CD14-positive monocyte (primary cell): Measurements from ENCODE around the gene WFS1. TPM values are rescaled to one million over a fixed set of nuclear protein-coding genes. Genes with fewer than 3 reads are reported as not detected.

Experiments used
- DNase-seq, 3 donors: peaks; one replicate each; pipeline ENCODE4 v3.0.0-alpha.2; 2011 to 2022
- H2AFZ ChIP-seq: 2 replicates; pipeline ENCODE4 v1.6.0; 2012; ENCODE audit warnings: mild to moderate bottlenecking, low read depth, low read length, inconsistent platforms; ENCODE audit not compliant: insufficient read depth, poor library complexity, severe bottlenecking
- H3K27ac ChIP-seq, 2 donors: 1 replicate in 1 of 2; 2 replicates in 1 of 2; pipeline ENCODE4 v1.5.1; 2012 to 2013; ENCODE audit warnings: low read length in 2 of 2, control low read depth in 1 of 2, inconsistent platforms in 1 of 2, low read depth in 1 of 2, mild to moderate bottlenecking in 1 of 2
- H3K27me3 ChIP-seq, 2 donors: one replicate each; pipeline versions ENCODE4 v1.6.0 to v1.6.1; 2011 to 2013; ENCODE audit warnings: low read length in 2 of 2; ENCODE audit not compliant: control insufficient read depth in 2 of 2, insufficient read depth in 2 of 2
- H3K36me3 ChIP-seq, 2 donors: replicated peaks in 1 of 2; 1 replicate in 1 of 2; 2 replicates in 1 of 2; pipeline versions ENCODE4 v1.5.1 to v1.6.1; 2012 to 2013; ENCODE audit warnings: low read length in 2 of 2, control low read depth in 1 of 2, inconsistent platforms in 1 of 2, mild to moderate bottlenecking in 1 of 2; ENCODE audit not compliant: insufficient read depth in 2 of 2, control insufficient read depth in 1 of 2
- H3K4me1 ChIP-seq, 2 donors: 1 replicate in 1 of 2; 2 replicates in 1 of 2; pipeline versions ENCODE4 v1.5.1 to v1.6.1; 2012 to 2013; ENCODE audit warnings: low read length in 2 of 2, control low read depth in 1 of 2, inconsistent platforms in 1 of 2, mild to moderate bottlenecking in 1 of 2, moderate library complexity in 1 of 2; ENCODE audit not compliant: insufficient read depth in 2 of 2, control insufficient read depth in 1 of 2
- H3K4me2 ChIP-seq: replicated peaks from 2 replicates; pipeline ENCODE3; 2012; ENCODE audit warnings: low read length, moderate library complexity, mild to moderate bottlenecking; ENCODE audit not compliant: poor library complexity, severe bottlenecking; ENCODE audit errors: extremely low read depth
- H3K4me3 ChIP-seq, 3 experiments: fragments of 200-600 bp in 1 of 3; sonication (generic) in 1 of 3; replicated peaks in 1 of 3; 1 replicate in 2 of 3; 2 replicates in 1 of 3; pipeline ENCODE4 v1.5.1; 2011 to 2013; ENCODE audit warnings: low read length in 3 of 3, mild to moderate bottlenecking in 3 of 3, control low read depth in 2 of 3, low read depth in 2 of 3, inconsistent platforms in 1 of 3, moderate library complexity in 1 of 3
- H3K79me2 ChIP-seq: 2 replicates; pipeline ENCODE4 v1.6.0; 2012; ENCODE audit warnings: mild to moderate bottlenecking, control low read depth, inconsistent platforms, low read length, moderate library complexity; ENCODE audit not compliant: insufficient read depth
- H3K9ac ChIP-seq: 2 replicates; pipeline ENCODE4 v1.6.0; 2017; ENCODE audit warnings: low read length, mild to moderate bottlenecking; ENCODE audit not compliant: insufficient read depth, poor library complexity, severe bottlenecking
- H3K9me3 ChIP-seq, 2 donors: replicated peaks in 1 of 2; 1 replicate in 1 of 2; 2 replicates in 1 of 2; pipeline versions ENCODE4 v1.5.1 to v1.6.1; 2012 to 2013; ENCODE audit warnings: low read length in 2 of 2, control low read depth in 1 of 2; ENCODE audit not compliant: control insufficient read depth in 1 of 2, insufficient read depth in 1 of 2
- H4K20me1 ChIP-seq: 2 replicates; pipeline ENCODE4 v1.6.0; 2012; ENCODE audit warnings: mild to moderate bottlenecking, low read length, control low read depth, moderate library complexity; ENCODE audit not compliant: insufficient read depth
- H3K27ac Mint-ChIP-seq, 7 donors: one replicate each; pipeline ENCODE4 v1.8.0; 2020; ENCODE audit warnings: mild to moderate bottlenecking in 7 of 7, mixed read lengths in 7 of 7, moderate library complexity in 6 of 7, inconsistent platforms in 2 of 7
- H3K27me3 Mint-ChIP-seq, 3 donors: one replicate each; pipeline ENCODE4 v1.8.0; 2021 to 2022; ENCODE audit warnings: low read depth in 3 of 3, mild to moderate bottlenecking in 3 of 3, mixed read lengths in 3 of 3, moderate library complexity in 3 of 3, inconsistent platforms in 1 of 3
- H3K36me3 Mint-ChIP-seq, 2 donors: one replicate each; pipeline ENCODE4 v1.8.0; 2020; ENCODE audit warnings: mixed read lengths in 2 of 2, inconsistent platforms in 1 of 2, mild to moderate bottlenecking in 1 of 2
- H3K4me1 Mint-ChIP-seq: one replicate; pipeline ENCODE4 v1.8.0; 2020; ENCODE audit warnings: mild to moderate bottlenecking, mixed read lengths
- H3K4me3 Mint-ChIP-seq, 2 donors: one replicate each; pipeline ENCODE4 v1.8.0; 2020; ENCODE audit warnings: mild to moderate bottlenecking in 2 of 2, mixed read lengths in 2 of 2, moderate library complexity in 1 of 2
- H3K9me3 Mint-ChIP-seq, 7 donors: one replicate each; pipeline ENCODE4 v1.8.0; 2020 to 2022; ENCODE audit warnings: mixed read lengths in 7 of 7, mild to moderate bottlenecking in 6 of 7, moderate library complexity in 6 of 7, inconsistent platforms in 2 of 7
- WGBS: methylation state at CpG from one replicate; pipeline ENCODE4 v1.1.5; 2013; ENCODE audit warnings: missing lambda C conversion rate; ENCODE audit not compliant: insufficient coverage; 5-methylcytosine and 5-hydroxymethylcytosine counted together
- intact Hi-C, 2 donors: fragments of 100-400 bp; cut with micrococcal nuclease; formaldehyde crosslinking; loops; one replicate each; pipeline versions ENCODE4 v1.15.0 to v1.15.1; 2023
- polyA plus RNA-seq, 3 donors: library from polyadenylated mRNA; depleted of rRNA in 1 of 3; unstranded in 2 of 3; stranded (reverse) in 1 of 3; fragments of 300-500 nt in 2 of 3; fragments of >200 nt in 1 of 3; fragmentation: Illumina TruSeq in 2 of 3; gene quantifications; 1 replicate in 2 of 3; 2 replicates in 1 of 3; pipeline ENCODE4 v1.2.3, GENCODE V29; 2012 to 2021
- TF ChIP-seq, protein P1 (sequence below): fragments of 200-600 bp; IDR thresholded peaks from one replicate; pipeline ENCODE4 v1.8.0; 2022; ENCODE audit warnings: antibody characterized with exemption, mild to moderate bottlenecking

The WFS1 gene
- polyA plus RNA-seq, 3 donors = 0.39 to 1.8 (median 0.93) TPM

DNA sequence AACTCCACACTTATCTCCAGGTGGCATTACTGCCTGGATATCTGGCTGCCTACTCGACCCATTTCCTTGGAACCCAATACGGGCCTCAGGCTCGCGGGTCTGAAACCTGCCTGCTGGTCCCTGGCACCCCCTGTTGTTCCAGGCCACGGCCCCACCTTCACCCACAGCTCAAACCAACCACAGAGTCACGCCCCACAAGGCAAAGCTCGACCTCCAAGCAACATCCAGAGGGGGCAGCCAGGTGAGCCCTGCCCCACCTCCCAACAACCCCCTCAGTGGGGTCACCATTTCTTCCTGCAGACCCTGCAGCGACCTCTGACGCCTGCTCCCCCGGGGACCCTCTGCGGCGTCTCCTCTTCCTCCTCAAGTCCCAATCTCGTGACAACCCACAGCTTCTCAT lies 76.2 kb downstream of the WFS1 start:
- peaks cover 3 to 12% (median 9%) of the 10 kb centered on the region in 7 donors for H3K9me3 Mint-ChIP-seq
- Histone ChIP-seq H3K36me3 (no peaks in the 10 kb centered on the region), H3K4me1 (no peaks in the 10 kb centered on the region), H3K27ac (no peak overlapping the region), H3K27me3 (no peaks in the 10 kb centered on the region), H3K9ac (no peak overlapping the region), H3K79me2 (no peaks in the 10 kb centered on the region), H3K4me3 (no peak overlapping the region), H3K9me3 (peaks cover 0 to 8% of the 10 kb centered on the region in 2 donors), H3K4me2 (no peak overlapping the region), H2AFZ (no peak overlapping the region), H4K20me1 (no peaks in the 10 kb centered on the region)
- H3K4me1 Mint-ChIP-seq = no peaks in the 10 kb centered on the region
- no peak overlapping the region for H3K4me3 Mint-ChIP-seq
- TF ChIP-seq, protein P1, sequence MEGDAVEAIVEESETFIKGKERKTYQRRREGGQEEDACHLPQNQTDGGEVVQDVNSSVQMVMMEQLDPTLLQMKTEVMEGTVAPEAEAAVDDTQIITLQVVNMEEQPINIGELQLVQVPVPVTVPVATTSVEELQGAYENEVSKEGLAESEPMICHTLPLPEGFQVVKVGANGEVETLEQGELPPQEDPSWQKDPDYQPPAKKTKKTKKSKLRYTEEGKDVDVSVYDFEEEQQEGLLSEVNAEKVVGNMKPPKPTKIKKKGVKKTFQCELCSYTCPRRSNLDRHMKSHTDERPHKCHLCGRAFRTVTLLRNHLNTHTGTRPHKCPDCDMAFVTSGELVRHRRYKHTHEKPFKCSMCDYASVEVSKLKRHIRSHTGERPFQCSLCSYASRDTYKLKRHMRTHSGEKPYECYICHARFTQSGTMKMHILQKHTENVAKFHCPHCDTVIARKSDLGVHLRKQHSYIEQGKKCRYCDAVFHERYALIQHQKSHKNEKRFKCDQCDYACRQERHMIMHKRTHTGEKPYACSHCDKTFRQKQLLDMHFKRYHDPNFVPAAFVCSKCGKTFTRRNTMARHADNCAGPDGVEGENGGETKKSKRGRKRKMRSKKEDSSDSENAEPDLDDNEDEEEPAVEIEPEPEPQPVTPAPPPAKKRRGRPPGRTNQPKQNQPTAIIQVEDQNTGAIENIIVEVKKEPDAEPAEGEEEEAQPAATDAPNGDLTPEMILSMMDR = no peak
- no peaks in the 10 kb centered on the region for H3K36me3 Mint-ChIP-seq
- 88% methylated on average over 13 of the region's 13 CpGs for WGBS
- DNase-seq = no peak
- intact Hi-C loops = no loop called here
- peaks cover 2 to 6% (median 2%) of the 10 kb centered on the region in 3 donors for H3K27me3 Mint-ChIP-seq
- no peak overlapping the region for H3K27ac Mint-ChIP-seq

DNA sequence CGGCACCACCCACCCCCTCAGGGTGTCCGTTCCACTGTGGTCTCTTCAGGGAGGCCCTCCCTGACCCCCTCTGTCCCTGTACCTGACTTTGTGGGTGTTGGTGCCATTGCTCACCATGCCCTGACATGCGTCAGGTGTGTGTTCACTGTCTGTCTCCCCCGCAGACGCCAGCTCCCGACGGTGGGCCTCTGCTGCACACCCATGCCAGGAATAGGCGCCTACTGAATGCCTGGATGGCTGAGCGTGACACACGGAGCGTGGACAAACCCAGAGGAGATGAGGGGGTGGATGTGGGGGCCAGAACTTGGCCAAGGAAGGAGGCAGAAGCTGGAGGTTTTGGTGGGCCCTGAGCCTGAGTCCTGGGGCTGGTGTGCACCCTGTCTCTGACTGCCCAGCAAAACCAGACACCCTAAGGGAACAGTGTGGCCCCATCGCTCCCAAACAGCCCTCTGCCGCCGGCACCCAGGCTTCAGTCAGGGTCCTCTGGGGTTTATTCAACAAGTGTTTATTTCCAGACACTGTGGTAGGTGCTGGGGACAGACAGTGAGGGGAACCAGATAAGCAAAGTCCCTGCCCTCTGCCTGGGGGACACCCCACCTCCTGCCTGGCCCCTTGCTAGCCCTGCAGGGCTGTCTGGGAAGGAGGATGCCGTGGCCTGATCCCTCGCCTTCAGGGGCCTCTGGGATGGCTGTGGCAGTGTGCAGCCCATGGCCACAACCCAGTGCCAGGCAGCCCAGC lies 76.9 kb downstream of the WFS1 start:
- H3K4me3 Mint-ChIP-seq = no peak overlapping the region
- 92% methylated on average over 16 of the region's 16 CpGs for WGBS
- peak overlapping the region in 1 of 7 donors; percentile 62 for H3K27ac Mint-ChIP-seq

More for the DNA sequence above, 76.9 kb downstream of the WFS1 start:
- Mint-ChIP-seq H3K9me3 (peaks cover 3 to 12% (median 9%) of the 10 kb centered on the region in 7 donors), H3K27me3 (peaks cover 2 to 6% (median 2%) of the 10 kb centered on the region in 3 donors), H3K36me3 (no peaks in the 10 kb centered on the region), H3K4me1 (no peaks in the 10 kb centered on the region)
- intact Hi-C loops = no loop called here
- peaks cover 0 to 8% of the 10 kb centered on the region in 2 donors for H3K9me3 ChIP-seq
- H2AFZ ChIP-seq = no peak overlapping the region
- H3K4me3 ChIP-seq = no peak overlapping the region
- H3K27me3 ChIP-seq = no peaks in the 10 kb centered on the region
- no peak overlapping the region for H3K4me2 ChIP-seq
- H3K4me1 ChIP-seq = no peaks in the 10 kb centered on the region
- H3K9ac ChIP-seq = no peak overlapping the region
- no peak overlapping the region for H3K27ac ChIP-seq
- TF ChIP-seq, protein P1 = no peak
- no peak for DNase-seq
- H3K36me3 ChIP-seq = no peaks in the 10 kb centered on the region
- no peaks in the 10 kb centered on the region for H3K79me2 ChIP-seq
- H4K20me1 ChIP-seq = no peaks in the 10 kb centered on the region
